HG03460 (cell line): ENCODE results near the gene TRIP11.

Source experiments
- ATAC-seq: cut with Tn5 transposase; IDR thresholded peaks from one replicate; pipeline ENCODE4 v1.9.1; 2021; ENCODE audit not compliant: unreplicated experiment

TRIP11 gene

GRCh38 chr14:91926131-91926890, 113.5 kb downstream of the TRIP11 start:
- ATAC-seq, result no peak

DNA sequence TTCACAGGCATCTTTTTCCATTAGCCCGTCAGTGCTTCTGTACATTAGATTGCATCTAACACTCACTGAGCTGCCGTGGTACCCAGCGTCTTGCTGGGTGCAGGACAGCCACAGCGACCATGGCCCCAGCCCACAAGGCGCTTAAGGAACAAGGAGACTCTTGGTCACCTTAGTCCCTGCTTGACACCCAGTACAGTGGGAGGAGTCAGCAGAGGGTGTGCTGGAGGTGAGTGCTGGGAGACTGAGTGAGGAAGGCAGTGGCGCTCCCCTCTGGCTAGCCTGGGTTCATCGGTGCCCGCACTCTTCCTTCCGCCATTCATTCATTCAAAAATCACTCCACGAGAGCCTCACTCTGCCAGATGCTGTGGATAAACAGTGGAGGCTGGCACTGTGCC, 114.1 kb downstream of the TRIP11 start:
- no peak for ATAC-seq

GRCh38 chr14:91925001-91925726, 114.7 kb downstream of the TRIP11 start:
- no peak for ATAC-seq

- ATAC-seq, result no peak
These were observed 119.3 kb downstream of the TRIP11 start for GRCh38 chr14:91920526-91920925.

- no peak for ATAC-seq
These were observed 120.0 kb downstream of the TRIP11 start for GRCh38 chr14:91919814-91920213.

DNA sequence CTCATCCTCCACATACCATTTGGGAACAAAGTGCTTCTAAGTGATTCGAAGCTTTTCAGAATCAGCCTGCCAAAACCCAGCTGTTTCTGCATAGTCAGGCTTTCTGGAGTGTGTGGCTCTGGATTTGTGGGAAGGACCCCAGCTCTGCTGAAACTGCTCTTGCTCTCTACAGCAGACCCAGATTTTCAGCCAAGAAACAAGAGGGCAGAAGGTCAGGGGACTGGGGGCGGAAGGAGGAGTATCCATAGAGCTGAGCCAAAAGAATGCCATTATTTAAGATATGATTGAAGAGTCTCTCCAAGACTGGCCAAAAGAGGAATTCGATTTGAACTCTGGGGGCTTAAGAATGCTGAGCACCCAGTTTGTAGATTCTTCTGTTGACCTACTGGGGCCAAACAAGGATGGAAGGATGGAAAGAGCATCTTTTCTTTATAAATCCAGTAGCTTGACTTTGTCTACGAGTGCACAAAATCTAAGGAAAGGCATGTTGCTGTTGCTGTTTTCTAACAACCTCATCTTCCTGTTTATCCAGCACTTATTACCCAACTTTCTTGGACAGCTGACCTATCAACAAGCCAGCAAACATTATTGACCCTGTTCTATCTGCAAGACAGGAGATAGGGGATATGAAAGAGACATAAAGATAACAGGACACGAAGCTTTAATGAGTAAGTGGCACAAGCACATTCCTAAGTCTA, 121.5 kb downstream of the TRIP11 start:
- no peak for ATAC-seq
